ENCODE measurements around the gene CAMKMT.

Gene CAMKMT

GRCh38 chr2:44354761-44355160 is 7.0 kb upstream of the CAMKMT start:
- DNase-seq (ENCODE audit: low spot score) (no peak), ATAC-seq (ENCODE audit: low read depth) (no peak)
- Histone ChIP-seq H3K4me1 (ENCODE audit: insufficient read depth, poor library complexity, severe bottlenecking) (peaks cover 9% of the 10 kb centered on the region), H3K27ac (ENCODE audit: poor library complexity, severe bottlenecking) (no peak overlapping the region), H3K9me3 (ENCODE audit: severe bottlenecking) (no peaks in the 10 kb centered on the region), H3K4me3 (ENCODE audit: severe bottlenecking) (no peak overlapping the region), H3K27me3 (ENCODE audit: insufficient read depth, poor library complexity, severe bottlenecking) (no peaks in the 10 kb centered on the region), H3K36me3 (ENCODE audit: low read depth) (peaks cover 4% of the 10 kb centered on the region; the same call in 1 of the 2 replicates)
- no peak for TF ChIP-seq CTCF (IDR thresholded peaks at IDR 0.05; ENCODE audit: poor library complexity, severe bottlenecking)

DNA sequence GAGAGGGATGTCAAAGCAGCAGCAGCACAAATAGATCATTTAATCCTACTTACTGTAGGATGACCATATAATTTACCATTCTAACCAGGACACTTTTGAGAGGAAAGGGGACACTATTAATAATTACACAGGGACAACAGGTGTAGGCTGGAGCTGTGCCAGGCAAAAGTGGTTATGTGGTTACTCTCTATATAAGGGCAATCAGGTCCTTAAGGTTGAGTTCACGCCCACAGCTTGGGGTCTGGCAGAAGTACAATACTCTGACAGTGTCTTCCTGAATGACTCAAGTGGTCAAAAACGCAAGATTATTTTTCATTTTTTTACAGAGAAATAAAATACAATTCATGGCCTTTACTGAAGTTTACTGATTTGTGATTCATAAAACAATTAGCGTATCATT is 3.2 kb upstream of the CAMKMT start:
- ATAC-seq (ENCODE audit: low read depth) (no peak), DNase-seq (ENCODE audit: low spot score) (no peak)
- Histone ChIP-seq H3K27ac (ENCODE audit: poor library complexity, severe bottlenecking) (peak overlapping the region; percentile 12), H3K9me3 (ENCODE audit: severe bottlenecking) (no peaks in the 10 kb centered on the region), H3K4me1 (ENCODE audit: insufficient read depth, poor library complexity, severe bottlenecking) (peaks cover 16% of the 10 kb centered on the region), H3K27me3 (ENCODE audit: insufficient read depth, poor library complexity, severe bottlenecking) (no peaks in the 10 kb centered on the region), H3K36me3 (ENCODE audit: low read depth) (peaks cover 4% of the 10 kb centered on the region; the same call in 1 of the 2 replicates), H3K4me3 (ENCODE audit: severe bottlenecking) (no peak overlapping the region)
- TF ChIP-seq CTCF (IDR thresholded peaks at IDR 0.05; ENCODE audit: poor library complexity, severe bottlenecking), result no peak

- Histone ChIP-seq H3K4me1 (ENCODE audit: insufficient read depth, poor library complexity, severe bottlenecking) (peaks cover 16% of the 10 kb centered on the region), H3K9me3 (ENCODE audit: severe bottlenecking) (no peaks in the 10 kb centered on the region), H3K27ac (ENCODE audit: poor library complexity, severe bottlenecking) (peak overlapping the region; percentile 70), H3K27me3 (ENCODE audit: insufficient read depth, poor library complexity, severe bottlenecking) (no peaks in the 10 kb centered on the region), H3K36me3 (ENCODE audit: low read depth) (peaks cover 4% of the 10 kb centered on the region; the same call in 1 of the 2 replicates), H3K4me3 (ENCODE audit: severe bottlenecking) (peak overlapping the region; percentile 95)
- TF ChIP-seq CTCF (IDR thresholded peaks at IDR 0.05; ENCODE audit: poor library complexity, severe bottlenecking), result no peak
- ATAC-seq (ENCODE audit: low read depth) (peak; percentile 10), DNase-seq (ENCODE audit: low spot score) (no peak)
Observed at GRCh38 chr2:44360749-44361329, 908 bp upstream of the CAMKMT start.

DNA sequence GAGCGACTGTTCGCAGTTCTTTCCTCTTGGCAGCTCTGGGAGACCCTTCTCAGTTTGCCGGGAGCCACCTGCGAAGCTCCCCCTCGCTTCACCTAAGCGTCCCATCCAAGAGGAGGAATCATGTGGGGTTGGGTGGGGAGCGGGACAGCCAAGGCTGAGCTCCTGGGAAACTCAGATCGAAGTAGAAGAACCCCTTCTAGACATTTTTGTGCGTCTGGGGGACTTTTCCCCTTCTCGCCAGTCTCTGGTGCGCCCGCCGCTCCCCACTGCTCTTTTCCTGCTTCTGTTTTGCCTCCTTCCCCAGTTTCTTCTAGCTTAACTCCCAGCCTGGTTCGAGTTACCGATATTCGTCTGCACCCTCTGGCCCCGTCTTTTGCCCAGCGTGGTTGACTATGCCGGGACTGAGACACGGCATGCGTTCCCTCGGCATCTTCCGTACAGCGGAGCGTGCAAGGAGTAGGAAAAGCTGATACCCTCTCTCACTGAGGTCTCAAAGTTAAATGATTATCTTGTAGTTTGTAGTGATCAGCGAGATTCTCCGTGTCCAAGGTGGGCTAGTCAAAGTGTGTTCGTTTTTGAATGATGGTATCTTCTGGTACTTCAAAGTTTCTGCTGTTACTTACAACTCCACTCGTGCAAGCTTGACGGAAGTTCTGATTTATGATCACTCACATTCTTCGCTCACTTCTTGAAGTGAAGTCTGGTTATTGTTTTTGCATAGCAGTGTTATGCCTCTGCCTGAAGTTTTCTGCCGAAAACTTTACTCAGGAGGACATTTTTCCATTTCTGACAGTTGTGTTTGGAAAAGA is 664 bp downstream of the CAMKMT start:
- peak overlapping the region; percentile 70 for H3K27ac ChIP-seq (ENCODE audit: poor library complexity, severe bottlenecking)
- H3K4me3 ChIP-seq (ENCODE audit: severe bottlenecking), result peak overlapping the region; percentile 95
- H3K36me3 ChIP-seq (ENCODE audit: low read depth), result peaks cover 4% of the 10 kb centered on the region; the same call in 1 of the 2 replicates
- peaks cover 16% of the 10 kb centered on the region for H3K4me1 ChIP-seq (ENCODE audit: insufficient read depth, poor library complexity, severe bottlenecking)
- DNase-seq (ENCODE audit: low spot score) (no peak), ATAC-seq (ENCODE audit: low read depth) (peak; percentile 67)
- no peaks in the 10 kb centered on the region for H3K9me3 ChIP-seq (ENCODE audit: severe bottlenecking)
- no peak for TF ChIP-seq CTCF (IDR thresholded peaks at IDR 0.05; ENCODE audit: poor library complexity, severe bottlenecking)
- H3K27me3 ChIP-seq (ENCODE audit: insufficient read depth, poor library complexity, severe bottlenecking), result no peaks in the 10 kb centered on the region

DNA sequence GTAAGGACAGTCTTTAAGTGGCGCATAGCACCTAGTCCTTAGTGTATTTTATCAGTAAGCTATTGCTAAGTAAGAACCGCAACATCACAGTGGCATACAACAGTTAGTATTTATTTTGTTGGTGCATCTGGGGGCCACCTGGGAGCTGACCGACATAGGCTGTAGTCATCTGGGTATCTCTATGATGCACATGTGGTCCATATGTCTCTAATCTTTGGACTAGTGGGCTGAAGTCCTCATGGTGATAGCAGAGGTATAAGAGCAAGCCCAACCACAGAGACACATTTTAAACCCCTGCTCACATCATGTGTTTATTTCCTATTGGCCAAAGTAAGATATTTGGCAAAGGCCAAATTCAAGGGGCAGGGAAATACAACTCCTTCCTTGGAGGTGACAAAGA is 2.9 kb downstream of the CAMKMT start:
- ATAC-seq (ENCODE audit: low read depth) (no peak), DNase-seq (ENCODE audit: low spot score) (no peak)
- TF ChIP-seq CTCF (IDR thresholded peaks at IDR 0.05; ENCODE audit: poor library complexity, severe bottlenecking), result no peak
- no peaks in the 10 kb centered on the region for H3K9me3 ChIP-seq (ENCODE audit: severe bottlenecking)
- H3K27me3 ChIP-seq (ENCODE audit: insufficient read depth, poor library complexity, severe bottlenecking), result no peaks in the 10 kb centered on the region
- no peaks in the 10 kb centered on the region for H3K36me3 ChIP-seq (ENCODE audit: low read depth)
- H3K4me3 ChIP-seq (ENCODE audit: severe bottlenecking), result no peak overlapping the region
- H3K27ac ChIP-seq (ENCODE audit: poor library complexity, severe bottlenecking), result no peak overlapping the region
- peaks cover 8% of the 10 kb centered on the region for H3K4me1 ChIP-seq (ENCODE audit: insufficient read depth, poor library complexity, severe bottlenecking)

All from RWPE2 (cell line).